IPS-NIHi7 (cell line): ENCODE data around the gene C17orf100.
"Not testable (repeated sequence)": the region's sequence is repeated elsewhere in the genome, so short reads cannot be mapped to it uniquely, and the experiment has no call there.

Experiments
- DNase-seq: peaks from one replicate; pipeline ENCODE4 v3.0.0; 2012; ENCODE audit warnings: mixed read lengths; ENCODE audit errors: extremely low spot score

The C17orf100 gene

GRCh38 chr17:6691958-6692357 lies 40.4 kb downstream of the C17orf100 start:
- DNase-seq = not testable (repeated sequence)

- DNase-seq = no peak
Measured at GRCh38 chr17:6695051-6695450, 43.5 kb downstream of the C17orf100 start.

GRCh38 chr17:6695565-6695964 lies 44.0 kb downstream of the C17orf100 start:
- DNase-seq = no peak

- no peak for DNase-seq
Measured at GRCh38 chr17:6696906-6697305, 45.3 kb downstream of the C17orf100 start.

- DNase-seq = no peak
Measured at GRCh38 chr17:6698004-6698403, 46.4 kb downstream of the C17orf100 start.

- DNase-seq = no peak
Measured at GRCh38 chr17:6699997-6700947, 48.7 kb downstream of the C17orf100 start.

- no peak for DNase-seq
Measured at GRCh38 chr17:6700948-6701307, 49.4 kb downstream of the C17orf100 start.

- DNase-seq = peak; percentile 93
Measured at GRCh38 chr17:6701719-6702118, 50.2 kb downstream of the C17orf100 start.

GRCh38 chr17:6702567-6703215 lies 51.1 kb downstream of the C17orf100 start:
- no peak for DNase-seq
